Activated B cell treated with CpG ODN at 0.5 μM for 24 hours (primary cell): ENCODE measurements around the gene DLEC1. TPM values are rescaled to one million over a fixed set of nuclear protein-coding genes. Genes with fewer than 3 reads are reported as not detected.

ENCODE experiments used
- ATAC-seq: fragments of 200-7000 bp; cut with Tn5 transposase; one replicate; pipeline ENCODE4 v1.10.0; 2021; ENCODE audit warnings: low read depth, mild to moderate bottlenecking, moderate library complexity
- CTCF ChIA-PET: fragments of 350-600 bp; sonication (Branson Sonifier 250); formaldehyde crosslinking; loops from one replicate; lab custom pipeline; 2021; ENCODE audit warnings: antibody characterized with exemption; lab: Charles Lee
- POLR2A ChIA-PET: fragments of 350-600 bp; sonication (Branson Sonifier 250); formaldehyde crosslinking; loops from one replicate; lab custom pipeline; 2021; ENCODE audit warnings: antibody characterized with exemption; lab: Charles Lee
- DNase-seq: peaks from one replicate; pipeline ENCODE4 v3.0.0; 2022
- H3K27ac Mint-ChIP-seq: one replicate; pipeline ENCODE4 v1.8.0; 2020; ENCODE audit warnings: mixed read lengths
- H3K27me3 Mint-ChIP-seq: one replicate; pipeline ENCODE4 v1.8.0; 2021; ENCODE audit warnings: mixed read lengths
- H3K36me3 Mint-ChIP-seq: one replicate; pipeline ENCODE4 v1.8.0; 2021; ENCODE audit warnings: low read depth, mixed read lengths
- H3K4me1 Mint-ChIP-seq: one replicate; pipeline ENCODE4 v1.8.0; 2021; ENCODE audit warnings: mixed read lengths
- H3K4me3 Mint-ChIP-seq: one replicate; pipeline ENCODE4 v1.8.0; 2020; ENCODE audit warnings: mild to moderate bottlenecking, mixed read lengths
- H3K9me3 Mint-ChIP-seq: one replicate; pipeline ENCODE4 v1.8.0; 2020; ENCODE audit warnings: mixed read lengths
- CTCF ChIP-seq: fragments of 200-600 bp; IDR thresholded peaks from one replicate; pipeline ENCODE4 v1.8.0; 2022; ENCODE audit warnings: antibody characterized with exemption, mild to moderate bottlenecking
- intact Hi-C: fragments of 100-400 bp; cut with micrococcal nuclease; formaldehyde crosslinking; loops from one replicate; pipeline ENCODE4 v1.15.1; 2024
- total RNA-seq: library from RNA; stranded (reverse); gene quantifications from 2 replicates; pipeline ENCODE4 v1.2.3, GENCODE V29; 2022

Gene DLEC1
- total RNA-seq, 1 donor from 2014 or later: 0.11 TPM

GRCh38 chr3:38100498-38100897 is 61.5 kb downstream of the DLEC1 start:
- no peak for ATAC-seq
- Mint-ChIP-seq H3K27ac (no peak overlapping the region), H3K36me3 (no peaks in the 10 kb centered on the region), H3K9me3 (peaks cover 5% of the 10 kb centered on the region), H3K4me1 (peaks cover 9% of the 10 kb centered on the region), H3K27me3 (peaks cover 10% of the 10 kb centered on the region), H3K4me3 (no peak overlapping the region)
- no peak for TF ChIP-seq CTCF
- no peak for DNase-seq
- POLR2A ChIA-PET: no interaction called here
- intact Hi-C loops: no loop called here
- CTCF ChIA-PET: no interaction called here

- Mint-ChIP-seq H3K36me3 (no peaks in the 10 kb centered on the region), H3K4me3 (no peak overlapping the region), H3K9me3 (peaks cover 8% of the 10 kb centered on the region), H3K27me3 (peaks cover 12% of the 10 kb centered on the region), H3K4me1 (peaks cover 9% of the 10 kb centered on the region), H3K27ac (no peak overlapping the region)
- DNase-seq: no peak
- ChIA-PET CTCF (no interaction called here), POLR2A (no interaction called here)
- no peak for ATAC-seq
- TF ChIP-seq CTCF: no peak
- intact Hi-C loops: no loop called here
These were observed 62.9 kb downstream of the DLEC1 start for GRCh38 chr3:38101811-38102443.

GRCh38 chr3:38102444-38102814 is 63.4 kb downstream of the DLEC1 start:
- Mint-ChIP-seq H3K4me3 (no peak overlapping the region), H3K36me3 (no peaks in the 10 kb centered on the region), H3K9me3 (peaks cover 8% of the 10 kb centered on the region), H3K4me1 (peaks cover 9% of the 10 kb centered on the region), H3K27ac (no peak overlapping the region), H3K27me3 (peaks cover 13% of the 10 kb centered on the region)
- intact Hi-C loops: no loop called here
- ChIA-PET CTCF (no interaction called here), POLR2A (no interaction called here)
- TF ChIP-seq CTCF: no peak
- ATAC-seq (no peak), DNase-seq (no peak)

- no peak for ATAC-seq
- Mint-ChIP-seq H3K27me3 (peaks cover 7% of the 10 kb centered on the region), H3K4me3 (no peak overlapping the region), H3K9me3 (peaks cover 8% of the 10 kb centered on the region), H3K4me1 (peaks cover 9% of the 10 kb centered on the region), H3K27ac (no peak overlapping the region), H3K36me3 (no peaks in the 10 kb centered on the region)
- intact Hi-C loops: no loop called here
- POLR2A ChIA-PET: no interaction called here
- no peak for DNase-seq
- no peak for TF ChIP-seq CTCF
- CTCF ChIA-PET: no interaction called here
These were observed 66.5 kb downstream of the DLEC1 start for GRCh38 chr3:38105525-38105924.

DNA sequence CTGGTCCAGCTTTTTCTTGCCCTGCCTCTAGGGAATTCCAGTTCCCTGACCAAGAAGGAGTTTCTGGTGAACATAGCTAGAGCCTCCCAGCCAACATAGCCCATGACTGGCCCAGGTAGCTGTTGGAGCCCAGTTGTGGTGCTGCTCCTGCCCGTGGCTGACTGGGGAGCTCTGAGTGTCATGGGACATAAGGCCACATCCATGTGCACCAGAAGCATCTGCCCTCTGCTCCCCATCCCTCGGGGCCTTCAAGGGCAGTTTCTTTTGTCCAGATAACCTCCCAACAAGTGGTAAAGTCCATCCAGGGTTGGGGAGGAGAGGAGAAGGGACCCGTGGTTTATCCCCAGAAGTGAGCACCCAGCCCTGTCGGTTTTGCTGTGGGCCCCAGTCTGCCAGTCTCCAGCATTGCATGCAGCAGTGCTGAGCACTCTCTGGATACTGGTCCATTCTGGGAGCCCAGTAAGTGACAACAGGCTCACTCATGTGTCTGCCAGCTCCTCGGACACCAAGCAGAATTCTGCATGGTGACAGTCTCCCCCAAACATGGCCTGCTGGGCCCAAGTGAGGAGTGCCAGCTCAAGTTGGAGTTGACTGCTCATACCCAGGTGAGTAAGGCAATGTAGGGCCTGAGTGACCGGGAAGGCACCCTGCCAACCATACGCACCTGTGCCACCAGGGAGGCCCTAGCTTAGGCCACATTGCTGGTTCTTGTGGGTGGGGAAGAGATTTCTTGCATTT is 69.1 kb downstream of the DLEC1 start:
- no peak for DNase-seq
- H3K4me1 Mint-ChIP-seq: no peaks in the 10 kb centered on the region
- H3K36me3 Mint-ChIP-seq: no peaks in the 10 kb centered on the region
- ChIA-PET CTCF (no interaction called here), POLR2A (no interaction called here)
- intact Hi-C loops: no loop called here
- H3K9me3 Mint-ChIP-seq: peaks cover 8% of the 10 kb centered on the region
- no peak overlapping the region for H3K4me3 Mint-ChIP-seq
- no peak overlapping the region for H3K27ac Mint-ChIP-seq
- TF ChIP-seq CTCF: no peak
- ATAC-seq: no peak
- peaks cover 7% of the 10 kb centered on the region for H3K27me3 Mint-ChIP-seq
